Measurements from ENCODE around the gene PATJ.

DNA sequence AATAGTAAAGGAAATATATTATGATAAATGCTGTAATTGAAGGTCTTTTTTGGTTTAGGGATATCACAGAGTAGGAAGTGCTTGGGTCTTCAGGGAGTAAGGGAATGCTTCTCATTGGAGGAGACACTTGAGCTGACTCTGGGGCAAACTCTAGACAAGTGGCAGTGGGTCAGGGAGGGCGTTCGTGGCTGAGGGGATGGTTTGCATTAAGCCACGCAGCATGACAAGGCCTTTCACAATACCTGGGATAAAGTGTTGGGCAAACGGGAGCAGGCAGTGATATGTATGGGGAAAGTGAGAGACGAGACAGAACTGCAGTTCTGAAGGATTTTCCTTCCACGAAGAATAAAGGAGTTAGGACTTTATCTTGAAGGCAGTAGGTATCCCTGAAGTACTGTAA is 109.0 kb downstream of the PATJ start:
- TF ChIP-seq POLR2A (IDR thresholded peaks at IDR 0.05), result no peak
- TF ChIP-seq, protein P1, sequence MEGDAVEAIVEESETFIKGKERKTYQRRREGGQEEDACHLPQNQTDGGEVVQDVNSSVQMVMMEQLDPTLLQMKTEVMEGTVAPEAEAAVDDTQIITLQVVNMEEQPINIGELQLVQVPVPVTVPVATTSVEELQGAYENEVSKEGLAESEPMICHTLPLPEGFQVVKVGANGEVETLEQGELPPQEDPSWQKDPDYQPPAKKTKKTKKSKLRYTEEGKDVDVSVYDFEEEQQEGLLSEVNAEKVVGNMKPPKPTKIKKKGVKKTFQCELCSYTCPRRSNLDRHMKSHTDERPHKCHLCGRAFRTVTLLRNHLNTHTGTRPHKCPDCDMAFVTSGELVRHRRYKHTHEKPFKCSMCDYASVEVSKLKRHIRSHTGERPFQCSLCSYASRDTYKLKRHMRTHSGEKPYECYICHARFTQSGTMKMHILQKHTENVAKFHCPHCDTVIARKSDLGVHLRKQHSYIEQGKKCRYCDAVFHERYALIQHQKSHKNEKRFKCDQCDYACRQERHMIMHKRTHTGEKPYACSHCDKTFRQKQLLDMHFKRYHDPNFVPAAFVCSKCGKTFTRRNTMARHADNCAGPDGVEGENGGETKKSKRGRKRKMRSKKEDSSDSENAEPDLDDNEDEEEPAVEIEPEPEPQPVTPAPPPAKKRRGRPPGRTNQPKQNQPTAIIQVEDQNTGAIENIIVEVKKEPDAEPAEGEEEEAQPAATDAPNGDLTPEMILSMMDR (IDR thresholded peaks at IDR 0.05), result no peak

All from stomach (tissue), 4 donors.